Keratinocyte (primary cell): Measurements from ENCODE around the gene LRRC4C. TPM values are rescaled to one million over a fixed set of nuclear protein-coding genes. Genes with fewer than 3 reads are reported as not detected.

Experiments
- DNase-seq: peaks from one replicate; pipeline ENCODE4 v3.0.0-alpha.2; 2011; ENCODE audit warnings: low read depth, missing footprints, low spot score
- FAIRE-seq: peaks from 2 replicates; lab custom pipeline; 2011; peaks lifted over from hg19 to GRCh38; lab: Jason Lieb, UNC
- H2AFZ ChIP-seq: 2 replicates; pipeline ENCODE4 v1.6.0; 2012; ENCODE audit warnings: low read length, control low read depth, inconsistent platforms; ENCODE audit not compliant: control insufficient read depth
- H3K27ac ChIP-seq: 2 replicates; pipeline ENCODE4 v1.5.1; 2011; ENCODE audit warnings: low read length; ENCODE audit not compliant: control insufficient read depth, insufficient read depth
- H3K27me3 ChIP-seq: 3 replicates; pipeline ENCODE4 v1.6.0; 2011; ENCODE audit warnings: low read length; ENCODE audit not compliant: control insufficient read depth, insufficient read depth; ENCODE audit errors: extremely low read depth
- H3K36me3 ChIP-seq, 2 experiments: 2 replicates in 1 of 2; 3 replicates in 1 of 2; pipeline ENCODE4 v1.5.1; 2011; ENCODE audit warnings: low read length in 2 of 2, mild to moderate bottlenecking in 1 of 2; ENCODE audit not compliant: control insufficient read depth in 2 of 2, insufficient read depth in 2 of 2; ENCODE audit errors: extremely low read depth in 1 of 2
- H3K4me1 ChIP-seq: 3 replicates; pipeline ENCODE4 v1.5.1; 2011; ENCODE audit warnings: low read length; ENCODE audit not compliant: control insufficient read depth, insufficient read depth; ENCODE audit errors: extremely low read depth
- H3K4me2 ChIP-seq: 3 replicates; pipeline ENCODE4 v1.6.0; 2011; ENCODE audit warnings: low read depth, low read length; ENCODE audit not compliant: control insufficient read depth, insufficient read depth; ENCODE audit errors: extremely low read depth
- H3K4me3 ChIP-seq, 3 experiments: fragments of 200-600 bp in 1 of 3; sonication (generic) in 1 of 3; 2 replicates in 2 of 3; 3 replicates in 1 of 3; pipeline ENCODE4 v1.5.1; 2011 to 2016; ENCODE audit warnings: low read length in 3 of 3, mild to moderate bottlenecking in 3 of 3, control low read depth in 2 of 3, inconsistent platforms in 1 of 3, low read depth in 1 of 3, mixed read lengths in 1 of 3, mixed run types in 1 of 3, moderate library complexity in 1 of 3; ENCODE audit not compliant: control insufficient read depth in 2 of 3, insufficient read depth in 2 of 3; ENCODE audit errors: extremely low read depth in 1 of 3
- H3K79me2 ChIP-seq: 2 replicates; pipeline ENCODE4 v1.6.0; 2012; ENCODE audit warnings: low read length; ENCODE audit not compliant: control insufficient read depth, insufficient read depth
- H3K9ac ChIP-seq: 3 replicates; pipeline ENCODE4 v1.6.0; 2011; ENCODE audit warnings: low read length; ENCODE audit not compliant: control insufficient read depth, insufficient read depth; ENCODE audit errors: extremely low read depth
- H3K9me1 ChIP-seq: 3 replicates; pipeline ENCODE4 v1.6.0; 2011; ENCODE audit warnings: low read length; ENCODE audit not compliant: control insufficient read depth, insufficient read depth; ENCODE audit errors: extremely low read depth
- H3K9me3 ChIP-seq: 2 replicates; pipeline ENCODE4 v1.5.1; 2012; ENCODE audit warnings: low read depth, low read length; ENCODE audit not compliant: control insufficient read depth
- H4K20me1 ChIP-seq: 3 replicates; pipeline ENCODE4 v1.6.0; 2011; ENCODE audit warnings: low read length; ENCODE audit not compliant: control insufficient read depth, insufficient read depth; ENCODE audit errors: extremely low read depth
- CTCF ChIP-seq, 3 experiments: IDR thresholded peaks in 1 of 3; conservative IDR thresholded peaks in 1 of 3; optimal IDR thresholded peaks in 1 of 3; 2 replicates in 2 of 3; 3 replicates in 1 of 3; pipeline versions ENCODE3 to v1.5.1; 2011; ENCODE audit warnings: low read length in 3 of 3, mild to moderate bottlenecking in 3 of 3, moderate library complexity in 2 of 3, control low read depth in 1 of 3, inconsistent platforms in 1 of 3; ENCODE audit not compliant: insufficient read depth in 2 of 3; ENCODE audit errors: extremely low read depth in 1 of 3
- EZH2 ChIP-seq: IDR thresholded peaks from one replicate; pipeline ENCODE4 v1.6.1; 2012; ENCODE audit warnings: inconsistent platforms, mild to moderate bottlenecking, low read length, moderate library complexity
- dilution Hi-C: fragments of 300-500 bp; cut with MboI; formaldehyde crosslinking; loops from one replicate; pipeline ENCODE4 v1.7.0; 2020; ENCODE audit warnings: low sequenced_read_pairs; ENCODE audit not compliant: extremely low pct_ligation_motif_present
- polyA plus RNA-seq, 5 experiments: library from polyadenylated mRNA; depleted of rRNA in 3 of 5; stranded (reverse) in 3 of 5; stranded (forward) in 1 of 5; unstranded in 1 of 5; fragments of >200 nt; gene quantifications; 1 replicate in 1 of 5; 2 replicates in 3 of 5; 3 replicates in 1 of 5; pipeline versions ENCODE4 v1.2.1 to v1.2.3, GENCODE V29; 2011 to 2012; ENCODE audit warnings: missing spikeins in 2 of 5, low read depth in 1 of 5, low replicate concordance in 1 of 5

Gene LRRC4C
- polyA plus RNA-seq, 1 donor (not counting 4 experiments of a cell fraction or from before 2014, with no cell fraction given) = not detected

- dilution Hi-C loops = no loop called here
- Histone ChIP-seq H3K27ac (no peak overlapping the region), H3K4me2 (no peak overlapping the region), H3K79me2 (no peaks in the 10 kb centered on the region), H3K9me3 (no peaks in the 10 kb centered on the region), H3K4me1 (no peaks in the 10 kb centered on the region), H3K4me3 (no peak overlapping the region), H3K36me3 (no peaks in the 10 kb centered on the region), H3K9ac (no peak overlapping the region), H3K9me1 (no peaks in the 10 kb centered on the region), H3K27me3 (no peaks in the 10 kb centered on the region), H2AFZ (no peak overlapping the region), H4K20me1 (no peaks in the 10 kb centered on the region)
- TF ChIP-seq EZH2 (no peak), CTCF (optimal IDR thresholded peaks at IDR 0.05 in 1 of 3, IDR thresholded peaks at IDR 0.05 in 1 of 3, conservative IDR thresholded peaks at IDR 0.05 in 1 of 3; ENCODE audit: extremely low read depth in 1 of 3, insufficient read depth in 2 of 3, low read length in 3 of 3) (no peak)
- FAIRE-seq (no peak), DNase-seq (no peak)
These were observed 1171.3 kb downstream of the LRRC4C start for GRCh38 chr11:40287916-40288803.

GRCh38 chr11:40286137-40286536, 1173.3 kb downstream of the LRRC4C start:
- TF ChIP-seq CTCF (optimal IDR thresholded peaks at IDR 0.05 in 1 of 3, IDR thresholded peaks at IDR 0.05 in 1 of 3, conservative IDR thresholded peaks at IDR 0.05 in 1 of 3; ENCODE audit: extremely low read depth in 1 of 3, insufficient read depth in 2 of 3, low read length in 3 of 3) = no peak
- no peak for TF ChIP-seq EZH2
- FAIRE-seq (no peak), DNase-seq (no peak)
- dilution Hi-C loops = no loop called here
- Histone ChIP-seq H4K20me1 (no peaks in the 10 kb centered on the region), H3K27ac (no peak overlapping the region), H3K9me1 (no peaks in the 10 kb centered on the region), H3K36me3 (no peaks in the 10 kb centered on the region), H3K4me1 (no peaks in the 10 kb centered on the region), H3K27me3 (no peaks in the 10 kb centered on the region), H2AFZ (no peak overlapping the region), H3K79me2 (no peaks in the 10 kb centered on the region), H3K9me3 (no peaks in the 10 kb centered on the region), H3K4me2 (no peak overlapping the region), H3K4me3 (no peak overlapping the region), H3K9ac (no peak overlapping the region)
